Spleen (tissue), 7 donors: Measurements from ENCODE around the gene PRKACG.

ENCODE experiments used
- CTCF ChIP-seq, 11 experiments: fragments of 200-600 bp in 7 of 11; fragments of 450-650 bp in 4 of 11; sonication (generic) in 4 of 11; IDR thresholded peaks in 8 of 11; conservative IDR thresholded peaks in 3 of 11; 1 replicate in 7 of 11; 2 replicates in 4 of 11; pipeline versions ENCODE4 v1.4.0 to v1.8.0; 2016 to 2021; ENCODE audit warnings: antibody characterized with exemption in 11 of 11, inconsistent platforms in 4 of 11, mild to moderate bottlenecking in 1 of 11
- POLR2A ChIP-seq, 3 donors: fragments of 450-650 bp; IDR thresholded peaks; one replicate each; pipeline ENCODE4 v1.5.1; 2017; ENCODE audit warnings: antibody characterized with exemption in 3 of 3, mild to moderate bottlenecking in 1 of 3
- POLR2AphosphoS5 ChIP-seq, 3 donors: sonication (generic); formaldehyde crosslinking; IDR thresholded peaks; one replicate each; pipeline ENCODE4 v1.5.1; 2017; ENCODE audit warnings: antibody characterized with exemption in 3 of 3
- donor health status: DM: no; HTN: no; CAD: no; lungs with moderate emphysema.
- donor health status: DM: no; HTN: no; CAD: no.
- donor health status: DM: no; HTN: no; CAD: no.

- no peak for TF ChIP-seq POLR2AphosphoS5 (IDR thresholded peaks at IDR 0.05)
- no peak for TF ChIP-seq CTCF (IDR thresholded peaks at IDR 0.05 in 8 of 11, conservative IDR thresholded peaks at IDR 0.05 in 3 of 11)
- no peak for TF ChIP-seq POLR2A (IDR thresholded peaks at IDR 0.05)
These were observed 44.2 kb upstream of the PRKACG start for GRCh38 chr9:69058101-69058500.
